Suprapubic skin (tissue), 3 donors: Measurements from ENCODE around the gene MEX3D.

ENCODE experiments used
- POLR2AphosphoS5 ChIP-seq, 3 donors: sonication (generic); formaldehyde crosslinking; IDR thresholded peaks; one replicate each; pipeline ENCODE4 v1.6.1; 2017; ENCODE audit warnings: antibody characterized with exemption in 3 of 3
- TF ChIP-seq, protein P1 (sequence below), 2 donors: fragments of 200-600 bp in 1 of 2; fragments of 450-650 bp in 1 of 2; sonication (generic) in 1 of 2; IDR thresholded peaks; one replicate each; pipeline ENCODE4 v1.5.1; 2016 to 2019; ENCODE audit warnings: antibody characterized with exemption in 2 of 2, mild to moderate bottlenecking in 1 of 2, moderate library complexity in 1 of 2

- TF ChIP-seq POLR2AphosphoS5 (IDR thresholded peaks at IDR 0.05), result no peak
- TF ChIP-seq, protein P1, sequence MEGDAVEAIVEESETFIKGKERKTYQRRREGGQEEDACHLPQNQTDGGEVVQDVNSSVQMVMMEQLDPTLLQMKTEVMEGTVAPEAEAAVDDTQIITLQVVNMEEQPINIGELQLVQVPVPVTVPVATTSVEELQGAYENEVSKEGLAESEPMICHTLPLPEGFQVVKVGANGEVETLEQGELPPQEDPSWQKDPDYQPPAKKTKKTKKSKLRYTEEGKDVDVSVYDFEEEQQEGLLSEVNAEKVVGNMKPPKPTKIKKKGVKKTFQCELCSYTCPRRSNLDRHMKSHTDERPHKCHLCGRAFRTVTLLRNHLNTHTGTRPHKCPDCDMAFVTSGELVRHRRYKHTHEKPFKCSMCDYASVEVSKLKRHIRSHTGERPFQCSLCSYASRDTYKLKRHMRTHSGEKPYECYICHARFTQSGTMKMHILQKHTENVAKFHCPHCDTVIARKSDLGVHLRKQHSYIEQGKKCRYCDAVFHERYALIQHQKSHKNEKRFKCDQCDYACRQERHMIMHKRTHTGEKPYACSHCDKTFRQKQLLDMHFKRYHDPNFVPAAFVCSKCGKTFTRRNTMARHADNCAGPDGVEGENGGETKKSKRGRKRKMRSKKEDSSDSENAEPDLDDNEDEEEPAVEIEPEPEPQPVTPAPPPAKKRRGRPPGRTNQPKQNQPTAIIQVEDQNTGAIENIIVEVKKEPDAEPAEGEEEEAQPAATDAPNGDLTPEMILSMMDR (IDR thresholded peaks at IDR 0.05), result no peak
These were observed 63.1 kb downstream of the MEX3D start for GRCh38 chr19:1505012-1505411.
